Stimulated activated CD4-positive, alpha-beta T cell treated with anti-CD3 and anti-CD28 coated beads, TNF-alpha, amount 100 ng/mL, for 4 hours (primary cell): ENCODE data around the gene S1PR3.

Experiments
- DNase-seq, 3 experiments: peaks; one replicate each; pipeline ENCODE4 v3.0.0-alpha.2; 2020; ENCODE audit warnings: low read depth in 3 of 3

Gene S1PR3

DNA sequence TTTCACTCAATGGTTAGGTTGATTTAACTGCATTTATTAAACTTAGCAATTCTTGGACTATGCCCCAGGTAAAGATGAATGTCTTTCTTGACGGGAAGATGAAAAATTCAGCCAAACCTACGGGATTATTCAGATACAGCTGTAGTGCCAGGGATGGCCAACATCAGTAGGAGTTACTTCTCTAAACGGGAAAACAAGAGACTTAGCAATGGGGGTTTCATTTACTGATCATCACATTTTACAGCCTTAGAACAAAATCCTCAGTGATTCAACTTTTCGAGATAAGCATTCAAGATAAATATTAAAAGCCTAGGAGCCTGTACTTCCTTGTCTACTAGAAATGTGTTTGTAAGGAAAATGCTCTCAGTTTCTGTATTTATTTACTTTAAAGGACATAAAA, 46.1 kb downstream of the S1PR3 start:
- no peak for DNase-seq

DNA sequence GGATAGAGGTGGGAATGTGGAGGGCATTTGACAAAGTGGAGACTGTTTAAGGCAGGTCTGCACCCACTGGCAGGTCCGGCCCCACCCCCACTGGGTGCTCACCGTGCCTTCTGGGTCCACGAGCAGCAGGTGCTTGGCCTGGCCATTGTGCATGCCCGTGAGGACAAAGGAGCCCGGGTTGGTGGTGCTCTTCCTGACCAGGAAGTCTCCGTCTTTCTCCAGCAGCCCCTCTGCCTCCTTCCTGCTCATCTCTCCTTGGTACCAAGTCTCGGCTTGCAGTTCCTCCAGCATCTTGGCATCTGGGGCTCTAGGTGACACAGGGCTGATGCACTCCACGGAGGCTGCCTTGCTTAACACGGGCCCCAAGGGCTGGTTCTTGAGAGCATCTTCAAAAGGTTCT, 46.6 kb downstream of the S1PR3 start:
- DNase-seq: no peak

DNA sequence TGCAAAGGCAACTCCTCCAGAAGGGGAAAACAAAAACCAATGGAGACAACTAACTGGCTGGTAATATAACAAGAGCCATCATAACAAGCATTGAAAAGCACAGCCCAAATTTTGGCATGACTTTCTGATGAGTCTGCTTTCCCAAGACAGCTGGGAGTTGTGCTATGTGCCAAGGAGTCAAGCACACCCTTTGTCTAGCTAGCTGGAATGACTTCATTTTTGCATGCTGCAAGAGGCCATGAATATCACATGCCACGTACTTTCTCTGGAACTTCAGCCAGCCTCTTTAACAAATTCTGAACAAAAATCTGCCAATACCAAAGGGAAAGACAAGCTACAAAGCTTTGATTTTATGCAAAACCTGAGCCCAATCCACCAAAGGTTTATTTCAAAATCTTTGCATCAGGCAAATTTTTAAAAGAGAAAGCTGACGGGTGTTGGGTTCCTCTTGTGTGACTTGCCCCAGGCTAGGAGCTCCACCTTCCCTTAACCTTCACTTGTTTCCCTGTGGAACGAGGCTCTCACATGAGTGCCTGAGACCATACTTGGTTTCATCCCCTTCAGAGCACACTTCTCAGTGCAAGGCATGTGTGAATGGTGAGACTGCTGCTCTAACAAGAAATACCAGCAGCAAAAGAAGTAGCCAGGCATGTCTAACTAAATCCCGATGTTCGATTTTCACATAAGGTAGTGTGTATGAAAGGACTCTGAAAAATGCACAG, 47.3 kb downstream of the S1PR3 start:
- DNase-seq: no peak

DNA sequence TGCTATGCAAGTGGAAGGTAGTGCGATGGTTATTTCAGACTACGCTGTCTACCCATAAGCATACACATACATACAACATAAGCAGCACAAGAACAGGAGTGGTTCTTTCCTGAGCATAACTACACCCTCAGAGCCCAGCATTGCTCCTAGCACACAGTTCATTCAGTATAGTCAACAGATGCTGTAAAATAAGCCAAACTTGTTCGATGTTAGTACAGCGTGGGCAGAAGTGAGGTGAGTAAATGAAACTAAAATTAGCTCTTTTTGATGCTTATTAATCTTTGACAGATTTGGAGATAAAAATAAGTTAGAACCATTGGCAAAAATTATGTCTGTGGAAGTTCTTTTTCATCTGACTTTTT, 47.8 kb downstream of the S1PR3 start:
- no peak for DNase-seq

DNA sequence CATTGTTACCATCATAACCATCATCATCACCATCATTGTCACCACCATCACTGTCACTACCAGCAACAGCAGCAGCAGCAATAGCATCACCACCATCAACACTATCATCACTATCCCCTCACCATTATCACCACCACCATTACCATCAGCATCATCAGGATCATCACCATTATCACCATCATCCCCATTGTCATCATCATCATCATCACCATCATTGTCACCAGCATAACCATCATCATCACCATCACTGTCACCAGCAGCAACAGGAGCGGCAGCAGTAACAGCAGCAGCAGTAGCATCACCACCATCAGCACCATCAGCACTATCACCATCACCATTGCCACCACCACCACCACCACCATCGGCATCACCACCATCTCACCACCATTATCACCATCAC, 48.4 kb downstream of the S1PR3 start:
- DNase-seq: no peak

DNA sequence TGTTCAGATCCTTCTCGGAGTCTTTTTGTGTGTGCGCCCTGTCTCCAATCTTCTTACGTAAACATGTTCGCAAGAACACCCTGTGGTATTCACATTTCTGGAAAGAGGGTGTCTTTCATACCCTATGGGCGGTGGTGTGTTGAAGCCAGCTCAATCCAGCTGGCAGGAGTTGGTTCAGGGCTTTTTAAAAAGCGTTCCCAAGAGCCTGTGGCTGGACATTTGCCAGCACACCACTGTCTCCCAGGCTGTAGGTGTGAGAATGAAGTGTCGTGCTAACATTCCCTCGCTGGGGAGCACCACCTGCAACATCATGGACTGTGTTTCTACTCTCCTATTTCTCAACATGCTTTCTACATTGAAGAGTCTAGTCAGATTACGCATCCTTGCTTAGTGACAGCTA, 51.7 kb downstream of the S1PR3 start:
- DNase-seq: no peak

DNA sequence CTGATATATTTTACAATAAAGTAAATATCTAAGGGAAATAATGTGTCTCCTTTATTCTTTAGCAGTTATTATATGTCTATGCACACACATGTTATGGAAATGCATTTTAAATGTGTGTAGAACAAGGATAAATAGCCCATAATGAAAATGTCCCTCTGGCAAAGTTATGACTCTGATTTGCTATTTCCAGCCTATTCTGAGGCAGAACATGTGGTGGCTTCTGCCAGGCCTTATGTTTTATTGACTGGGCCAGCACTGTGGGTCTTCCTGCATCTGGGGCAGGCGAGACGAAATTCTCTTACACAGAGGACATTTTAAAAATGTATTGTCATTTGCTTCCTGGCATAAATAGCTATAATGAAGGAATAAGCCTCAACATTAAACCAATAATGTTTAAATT, 52.8 kb downstream of the S1PR3 start:
- no peak for DNase-seq

DNA sequence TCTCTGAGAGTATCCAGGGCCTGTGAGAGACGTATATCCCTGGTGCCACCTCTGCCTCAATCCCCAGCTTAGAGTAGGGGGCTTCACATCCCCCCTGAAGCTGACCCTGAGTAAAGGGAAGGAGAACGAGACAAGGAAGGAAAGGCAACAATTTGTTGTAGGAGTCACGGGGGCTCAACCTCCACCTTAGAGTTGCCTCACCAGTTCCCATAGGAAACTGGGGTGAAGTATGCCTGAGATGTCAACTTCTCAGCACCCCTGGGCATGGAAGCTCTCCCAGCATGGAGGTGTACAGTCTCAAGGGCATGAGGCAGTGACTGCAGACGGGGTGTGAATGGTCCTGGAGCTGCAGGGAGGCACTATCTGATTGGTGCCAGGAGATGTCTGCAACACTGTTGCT, 53.6 kb downstream of the S1PR3 start:
- no peak for DNase-seq

DNA sequence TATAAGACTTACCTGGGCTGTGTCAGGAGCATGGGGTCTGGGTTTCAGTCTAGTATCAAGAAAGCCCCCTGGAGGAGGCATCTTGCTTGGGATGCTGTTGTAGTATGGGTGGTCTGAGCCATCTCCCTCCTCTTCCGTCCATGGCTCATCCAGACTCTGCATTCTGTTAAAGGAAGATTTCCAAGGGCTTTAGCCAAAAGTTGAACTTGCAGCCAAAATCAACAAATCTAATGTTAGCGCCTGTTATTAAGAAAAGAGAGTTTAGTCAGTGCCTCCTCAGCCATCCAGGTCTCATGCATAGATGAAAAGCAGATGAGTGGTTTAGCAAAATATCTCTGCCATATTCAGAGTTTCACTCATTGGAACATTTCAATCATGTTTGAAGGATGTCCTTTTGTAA, 55.6 kb downstream of the S1PR3 start:
- DNase-seq: no peak

DNA sequence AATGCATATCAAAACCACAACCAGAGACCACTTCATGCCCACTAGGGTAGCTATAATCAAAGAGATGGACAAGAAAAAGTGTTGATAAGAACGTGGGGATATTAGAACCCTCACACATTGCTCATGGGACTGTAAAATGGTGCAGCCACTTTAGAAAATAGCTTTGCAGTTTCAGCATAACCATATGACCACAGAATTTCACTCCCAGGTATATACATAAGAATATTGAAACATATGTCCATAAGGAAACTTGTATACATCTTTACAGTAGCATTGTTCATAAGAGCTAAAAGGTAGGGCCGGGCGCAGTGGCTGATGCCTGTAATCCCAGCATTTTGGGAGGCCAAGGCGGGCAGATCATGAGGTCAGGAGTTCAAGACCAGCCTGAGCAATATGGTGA, 56.4 kb downstream of the S1PR3 start:
- no peak for DNase-seq

DNA sequence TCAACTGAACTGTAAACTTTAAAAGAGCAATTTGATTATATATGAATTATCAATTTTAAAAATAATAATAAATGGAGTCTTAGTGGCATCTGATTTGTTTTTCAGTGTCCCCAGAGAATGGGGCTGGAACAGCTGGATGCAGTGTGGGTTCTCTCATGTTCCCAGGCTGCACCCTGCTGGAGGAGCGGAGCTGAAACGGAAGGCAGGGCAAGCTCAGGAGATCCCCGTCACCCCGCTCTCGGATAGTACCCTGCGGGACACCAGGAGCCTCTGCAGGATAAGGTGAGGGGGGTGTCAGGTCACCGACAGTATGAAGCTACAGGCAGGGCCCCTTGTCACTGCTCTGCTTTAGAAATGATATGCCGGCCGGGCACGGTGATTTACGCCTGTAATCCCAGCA, 57.3 kb downstream of the S1PR3 start:
- DNase-seq: no peak

DNA sequence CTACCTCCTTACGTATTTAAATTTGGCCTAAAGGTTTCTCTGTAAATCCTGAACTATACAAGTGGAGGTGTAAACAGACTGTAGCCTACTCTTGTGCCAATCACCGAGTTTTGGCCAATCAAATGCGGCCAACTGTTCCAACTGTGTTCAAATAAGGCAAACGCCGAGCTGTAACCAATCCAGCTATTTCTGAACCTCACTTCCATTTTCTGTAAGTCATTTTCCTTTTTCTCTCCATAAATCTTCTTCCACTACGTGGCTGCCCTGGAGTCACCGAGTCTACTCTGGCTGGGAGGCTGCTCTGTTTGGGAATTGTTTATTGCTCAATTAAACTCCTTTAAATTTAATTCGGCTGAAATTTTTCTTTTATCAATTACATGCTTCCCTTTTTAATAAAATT, 58.4 kb downstream of the S1PR3 start:
- no peak for DNase-seq

DNA sequence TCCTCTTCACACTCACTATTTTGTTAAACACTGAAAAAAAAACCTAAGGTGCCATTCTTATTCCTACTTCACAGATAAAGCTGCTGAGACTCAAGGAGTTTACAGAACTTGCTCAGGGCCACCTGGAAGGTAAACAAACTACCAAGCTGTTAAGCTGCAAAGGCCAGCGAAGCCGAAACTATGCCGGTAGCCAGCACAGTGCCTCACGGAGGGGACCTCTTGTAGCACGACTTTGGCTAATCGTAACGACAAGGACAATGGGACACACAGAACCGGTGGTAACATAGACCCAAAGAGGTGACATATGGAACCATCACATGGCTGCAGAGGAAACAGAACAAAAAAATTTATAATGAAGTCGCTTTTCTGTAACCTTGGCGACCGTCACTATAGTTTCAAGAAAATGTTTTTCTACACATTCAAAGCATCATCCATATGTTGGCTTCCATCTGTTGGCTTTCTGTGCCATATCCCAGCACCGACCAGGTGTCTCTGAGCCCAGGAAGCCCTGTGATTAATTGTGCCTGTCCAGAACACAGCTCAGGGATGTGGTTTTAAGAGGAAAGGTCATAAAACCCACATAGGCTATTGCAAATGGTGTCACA, 60.3 kb downstream of the S1PR3 start:
- no peak for DNase-seq

DNA sequence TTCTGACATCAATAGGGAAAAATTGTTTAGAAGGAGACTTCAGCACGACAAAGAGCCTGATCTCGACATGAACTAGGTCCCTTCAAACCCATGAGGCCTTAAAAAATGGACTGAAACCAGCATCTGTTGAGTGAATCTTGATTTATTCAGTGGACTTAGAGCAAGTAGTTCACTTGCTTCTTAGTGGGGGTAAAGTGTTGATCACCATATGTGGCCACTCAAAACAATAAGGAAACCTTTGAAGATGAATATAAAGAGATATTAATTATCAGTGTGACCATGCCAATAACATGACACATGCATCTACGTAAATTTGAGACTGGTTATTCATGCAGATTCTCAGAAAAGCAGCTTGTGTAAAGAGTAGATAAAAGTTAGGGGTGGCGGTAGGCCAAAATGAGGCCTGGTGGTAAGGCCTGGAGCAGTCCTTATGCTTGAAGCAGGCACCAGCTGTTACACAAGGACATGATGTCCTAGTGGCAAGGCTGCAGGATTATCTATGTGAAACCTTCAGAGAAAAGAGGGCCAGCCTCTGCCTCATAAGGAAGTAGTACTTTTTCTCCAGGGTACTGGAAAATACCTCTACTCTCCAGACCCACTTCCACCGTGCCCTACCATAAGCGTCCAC, 61.3 kb downstream of the S1PR3 start:
- no peak for DNase-seq

DNA sequence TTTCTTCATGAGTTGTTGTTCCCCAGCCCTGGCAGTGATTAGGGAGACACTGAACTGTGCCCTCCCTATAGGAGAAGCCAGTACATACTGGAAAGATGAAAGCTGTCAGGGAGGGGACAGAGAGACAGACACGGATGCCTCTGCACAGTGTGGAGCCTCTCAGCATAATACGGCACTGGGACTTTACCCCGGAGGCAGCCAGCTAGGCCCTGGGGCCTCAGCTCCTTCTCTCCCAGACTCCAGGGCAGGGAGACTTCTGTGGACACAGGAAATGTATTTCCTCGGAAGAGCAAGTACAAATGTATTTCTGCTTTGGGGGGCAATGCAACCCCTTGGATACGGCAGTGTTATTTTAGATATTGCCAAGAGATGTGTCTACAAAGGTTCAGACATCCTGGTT, 62.0 kb downstream of the S1PR3 start:
- no peak for DNase-seq
